SK-N-SH treated with all-trans-retinoic acid at 6 μM for 48 hours (cell line): Measurements from ENCODE around the gene PHKA1.
"Not testable (repeated sequence)": the region's sequence is repeated elsewhere in the genome, so short reads cannot be mapped to it uniquely, and the experiment has no call there.

Experiments
- CSDC2 ChIP-seq: fragments of 250-450 bp; sonication (Bioruptor Pico); IDR thresholded peaks from 2 replicates; pipeline ENCODE4 v1.5.0; 2020; ENCODE audit warnings: mild to moderate bottlenecking, moderate library complexity
- CSRNP3 ChIP-seq: fragments of 250-450 bp; sonication (Bioruptor Pico); IDR thresholded peaks from 2 replicates; pipeline ENCODE4 v1.5.1; 2021; ENCODE audit warnings: mild to moderate bottlenecking, moderate library complexity
- ESRRG ChIP-seq: fragments of 250-450 bp; sonication (Bioruptor Pico); IDR thresholded peaks from 2 replicates; pipeline ENCODE4 v1.6.1; 2021; ENCODE audit warnings: mild to moderate bottlenecking
- SNAI2 ChIP-seq: fragments of 250-450 bp; sonication (Bioruptor Pico); IDR thresholded peaks from 2 replicates; pipeline ENCODE4 v1.5.0; 2020; ENCODE audit warnings: mild to moderate bottlenecking, moderate library complexity

DNA sequence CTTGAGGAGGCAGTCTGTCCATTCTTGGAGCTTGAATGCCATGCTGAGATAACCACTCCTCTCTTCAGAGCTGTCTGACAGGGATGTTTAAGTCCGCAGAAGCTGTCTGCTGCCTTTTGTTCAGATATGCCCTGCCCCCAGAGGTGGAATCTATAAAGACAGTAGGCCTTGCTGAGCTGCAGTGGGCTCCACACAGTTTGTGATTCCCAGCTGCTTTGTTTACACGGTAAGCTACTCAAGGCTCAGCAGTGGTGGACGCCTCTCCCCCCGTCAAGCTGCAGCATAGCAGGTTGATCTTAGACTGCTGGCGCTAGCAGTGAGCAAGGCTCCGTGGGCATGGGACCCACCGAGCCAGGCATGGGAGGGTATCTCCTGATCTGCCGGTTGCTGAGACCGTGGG, 46.3 kb upstream of the PHKA1 start:
- not testable (repeated sequence) for TF ChIP-seq SNAI2, ESRRG, CSRNP3, CSDC2 (CRISPR knock-in tag)
